ENCODE data around the gene GADD45A.

Gene GADD45A

DNA sequence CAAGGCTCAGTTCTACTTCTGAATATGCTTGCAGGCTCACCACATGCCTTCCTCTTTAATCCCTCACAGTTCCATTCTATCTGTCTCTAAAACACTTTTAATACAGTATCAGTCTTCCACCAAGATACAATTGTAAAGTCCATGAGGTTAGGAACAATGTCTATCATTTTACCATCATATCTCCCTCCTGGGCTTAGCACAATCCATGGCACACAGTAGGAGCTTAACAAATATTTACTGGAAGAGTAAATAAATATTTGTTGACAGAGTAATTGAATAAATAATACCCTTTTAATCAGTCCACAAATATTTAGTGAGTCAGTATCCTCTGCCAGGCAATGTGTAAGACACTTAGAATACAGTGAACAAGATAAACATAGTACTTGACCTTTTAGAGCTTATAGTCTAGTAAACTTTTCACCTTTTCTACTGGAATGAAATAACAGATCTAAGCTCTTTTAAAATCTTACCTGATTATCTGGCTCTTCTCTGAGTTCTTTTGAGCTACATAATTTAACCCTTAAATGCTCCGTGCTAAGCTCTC is 12.7 kb upstream of the GADD45A start:
- DNase-seq: no peak

DNA sequence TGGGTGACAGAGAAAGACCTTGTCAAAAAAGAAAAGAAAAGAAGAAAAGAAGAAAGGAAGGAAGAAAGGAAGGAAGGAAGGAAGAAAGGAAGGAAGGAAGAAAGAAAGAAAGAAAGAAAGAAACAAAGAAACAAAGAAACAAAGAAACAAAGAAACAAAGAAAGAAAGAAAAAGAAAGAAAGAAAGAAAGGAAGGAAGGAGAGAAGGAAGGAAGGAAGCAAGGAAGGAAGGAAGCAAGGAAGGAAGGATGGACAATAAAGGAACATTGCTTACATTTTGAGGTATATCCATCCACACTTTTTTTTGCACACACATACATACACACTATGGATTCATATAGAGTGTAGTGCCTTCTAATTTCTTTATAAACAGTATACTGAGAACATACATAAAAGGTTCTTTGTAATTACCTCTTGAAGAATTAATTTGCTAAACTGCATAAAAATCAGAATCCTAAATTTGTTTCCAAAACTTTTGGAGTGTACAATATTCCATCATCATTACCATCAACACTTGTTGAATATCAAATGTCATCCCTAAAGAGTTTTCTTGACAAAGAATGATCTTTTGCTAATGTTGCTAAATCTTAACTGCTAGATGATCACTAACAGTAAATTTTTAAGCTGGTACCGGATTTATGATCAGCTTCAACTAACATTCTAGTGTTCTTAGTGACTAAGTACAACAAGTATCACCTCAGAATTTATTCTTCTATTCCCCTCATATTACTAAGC is 11.4 kb upstream of the GADD45A start:
- no peak for DNase-seq

DNA sequence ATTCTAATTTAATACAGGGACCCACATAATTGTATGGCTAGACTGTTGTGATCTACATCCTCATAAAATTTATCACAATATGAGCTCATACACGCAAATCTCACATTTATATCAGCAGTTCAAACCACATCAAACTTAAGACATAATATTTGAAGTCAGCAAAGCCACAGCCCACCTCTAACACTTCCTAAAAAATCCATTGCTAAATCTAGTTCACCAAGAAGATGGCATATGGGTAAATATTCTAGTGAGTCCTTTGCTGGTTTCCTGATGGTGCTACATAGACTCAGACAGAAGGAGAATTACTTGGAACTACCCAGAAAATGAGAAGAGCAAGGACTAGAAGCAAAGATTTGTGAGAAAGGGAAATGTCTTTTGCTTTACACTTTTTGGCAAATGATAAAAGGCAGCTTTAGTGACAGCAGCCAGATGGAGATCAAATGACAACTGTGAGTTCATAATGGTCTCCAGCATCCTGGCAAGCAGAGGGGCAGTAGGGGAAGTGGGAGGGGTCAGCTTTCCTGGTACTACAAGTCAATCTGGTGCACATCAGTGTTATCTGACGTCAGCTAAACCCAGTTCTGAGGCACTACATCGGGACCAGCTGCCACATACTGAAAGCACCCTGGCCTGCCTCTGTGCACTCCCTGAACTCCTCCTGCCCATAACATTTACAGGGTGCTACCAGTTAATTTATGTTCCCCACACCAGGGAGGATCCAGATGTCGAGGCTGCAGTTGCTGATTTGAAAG is 10.6 kb upstream of the GADD45A start:
- peak; percentile 91 for DNase-seq

DNA sequence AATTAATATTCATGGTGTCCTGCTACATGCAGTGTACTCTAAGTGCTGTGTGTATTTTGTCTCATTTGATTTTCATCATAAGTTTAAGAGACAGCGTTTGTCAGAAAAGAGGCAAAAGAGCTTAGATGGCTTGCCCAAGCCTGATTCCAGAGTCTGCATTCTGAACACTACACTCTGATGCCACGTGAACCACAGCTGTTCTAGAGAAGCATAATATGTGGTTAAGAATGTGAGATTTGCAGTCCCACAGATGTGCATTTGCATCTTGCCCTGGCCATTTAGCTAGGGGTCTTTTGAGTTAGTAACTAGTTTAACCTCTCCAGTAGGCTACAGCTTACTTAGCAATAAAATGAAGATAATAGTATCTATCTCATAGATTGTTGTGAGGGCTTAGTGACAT is 9.2 kb upstream of the GADD45A start:
- no peak for DNase-seq

DNA sequence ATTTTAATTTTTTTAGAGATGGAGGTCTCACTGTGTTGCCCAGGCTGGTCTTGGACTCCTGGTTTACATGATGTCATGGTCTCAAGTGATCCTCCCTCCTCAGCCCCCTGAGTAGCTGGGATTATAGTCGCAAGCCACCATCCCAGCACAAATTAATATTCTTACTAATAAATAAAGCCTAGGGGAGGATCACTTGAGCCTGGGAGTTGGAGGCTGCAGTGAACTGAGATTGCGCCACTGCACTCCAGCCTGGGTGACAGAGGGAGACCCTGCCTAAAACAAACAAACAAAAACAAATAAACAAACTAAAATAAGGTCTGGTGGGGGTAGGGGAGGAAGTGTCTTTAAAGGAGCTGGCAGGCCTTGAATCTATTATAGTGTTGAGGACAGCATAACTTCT is 8.7 kb upstream of the GADD45A start:
- no peak for DNase-seq

DNA sequence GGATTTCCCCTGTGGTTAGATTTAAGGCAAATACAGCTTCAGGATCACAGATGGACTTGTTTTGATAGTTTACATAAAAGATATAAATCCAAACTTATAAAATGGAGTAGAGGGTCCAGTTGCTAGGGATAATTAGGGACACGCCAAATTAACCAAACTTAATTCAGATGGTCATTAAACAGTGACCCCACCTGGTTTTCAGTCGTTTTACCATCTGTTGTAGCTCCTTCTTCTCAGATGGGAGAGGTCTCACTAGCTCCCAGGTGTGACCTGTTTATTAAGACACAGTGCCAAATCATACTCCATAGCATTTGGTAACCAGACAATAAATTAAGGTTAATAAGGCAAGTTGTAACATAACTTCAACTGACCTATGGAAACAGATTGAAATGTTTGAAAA is 8.1 kb upstream of the GADD45A start:
- no peak for DNase-seq

DNA sequence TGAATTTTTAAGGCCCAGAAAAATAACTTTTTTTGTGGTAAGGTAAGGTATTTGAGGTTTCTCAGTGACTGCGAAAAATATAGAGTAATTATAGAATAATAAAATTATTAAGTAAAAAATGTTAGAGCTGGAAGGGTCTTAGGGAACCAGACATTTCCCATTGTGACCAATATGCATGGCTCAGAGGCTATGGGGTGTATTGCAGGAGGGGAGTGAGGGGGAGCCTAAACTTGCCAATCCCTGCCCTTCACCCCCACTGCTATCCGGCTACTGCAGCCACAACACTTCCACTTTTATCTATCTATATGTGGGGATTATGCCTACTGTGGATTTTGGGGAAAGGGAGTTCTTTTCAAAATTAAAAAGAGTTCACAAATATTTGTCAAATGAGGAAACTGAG is 7.6 kb upstream of the GADD45A start:
- no peak for DNase-seq

DNA sequence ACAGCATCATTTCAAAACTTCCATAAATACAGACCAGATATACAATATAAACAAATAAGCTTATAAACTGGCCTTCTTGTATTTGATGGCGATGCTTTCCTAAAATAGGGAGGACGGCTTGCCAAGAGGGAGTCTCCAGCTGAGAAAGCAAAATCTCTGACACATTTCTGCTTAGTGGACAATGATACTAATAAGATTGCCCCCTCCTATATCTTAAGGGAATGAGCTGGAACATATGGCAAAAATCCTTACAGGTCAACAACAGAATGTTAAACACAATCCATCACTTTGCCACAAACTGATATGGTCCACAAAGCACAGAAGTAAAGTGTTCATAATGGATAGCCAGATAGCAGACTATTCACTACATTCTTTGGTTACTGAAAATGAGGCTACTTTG is 7.1 kb upstream of the GADD45A start:
- DNase-seq: no peak

DNA sequence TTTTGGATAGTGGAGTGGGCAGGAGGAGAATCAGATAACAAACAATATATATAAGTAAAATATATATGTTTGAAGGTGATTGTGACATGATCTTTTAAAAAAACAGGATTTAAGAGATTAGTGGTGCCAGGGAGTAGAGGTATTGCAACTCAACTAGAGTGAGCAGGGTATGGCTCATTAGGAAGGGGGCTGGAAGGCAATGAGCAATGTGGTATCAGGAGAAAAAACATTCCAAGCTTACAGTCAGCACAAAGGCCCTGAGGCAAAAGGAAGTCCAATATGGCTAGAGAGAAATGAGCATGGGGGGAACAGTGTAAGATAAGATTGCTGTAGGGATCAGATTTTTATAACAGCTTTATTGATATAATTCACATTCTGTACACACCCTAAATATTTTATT is 5.3 kb upstream of the GADD45A start:
- no peak for DNase-seq

DNA sequence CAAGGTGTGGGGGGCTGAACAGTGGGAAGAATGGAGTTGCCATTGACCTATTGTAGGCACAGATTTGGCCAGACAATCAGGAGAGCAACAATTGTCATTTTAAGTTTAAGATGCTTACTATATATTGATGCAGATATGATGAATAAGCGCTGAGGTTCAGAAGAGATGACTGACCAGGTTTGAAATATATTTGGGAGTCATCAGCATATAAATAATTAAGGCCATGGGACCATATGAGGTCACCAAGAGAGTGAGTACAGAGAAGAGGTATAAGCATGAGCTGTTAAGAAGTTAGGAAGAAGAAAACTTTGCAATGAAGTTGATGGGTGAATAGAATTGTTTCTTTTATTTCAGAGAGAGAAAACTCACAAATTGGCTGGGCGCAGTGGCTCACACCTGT is 4.5 kb upstream of the GADD45A start:
- no peak for DNase-seq

DNA sequence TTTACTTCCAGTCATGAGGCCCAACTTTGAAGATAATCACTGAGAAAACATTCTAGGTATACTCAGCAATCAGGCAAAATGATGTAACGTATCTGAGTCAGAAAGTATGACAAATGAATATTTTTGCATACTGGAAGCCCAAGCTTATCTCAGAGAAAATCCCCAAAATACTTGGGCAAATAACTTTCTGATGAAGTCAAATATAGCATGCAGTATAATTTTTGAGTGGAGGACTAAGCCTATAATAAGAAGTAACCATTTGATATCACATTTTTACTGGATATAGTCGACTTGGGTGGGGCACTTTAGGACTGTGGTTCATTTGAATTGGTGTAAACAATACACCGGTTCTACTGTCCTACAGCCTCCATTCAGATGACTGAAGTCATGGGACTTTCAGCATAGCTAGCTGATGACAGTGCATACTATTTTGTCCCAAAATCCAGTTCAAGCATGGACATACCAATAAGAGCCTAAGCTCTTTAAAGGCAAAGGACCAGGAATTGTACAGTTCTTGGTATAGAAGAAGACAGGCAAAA is 2.3 kb upstream of the GADD45A start:
- DNase-seq: no peak

DNA sequence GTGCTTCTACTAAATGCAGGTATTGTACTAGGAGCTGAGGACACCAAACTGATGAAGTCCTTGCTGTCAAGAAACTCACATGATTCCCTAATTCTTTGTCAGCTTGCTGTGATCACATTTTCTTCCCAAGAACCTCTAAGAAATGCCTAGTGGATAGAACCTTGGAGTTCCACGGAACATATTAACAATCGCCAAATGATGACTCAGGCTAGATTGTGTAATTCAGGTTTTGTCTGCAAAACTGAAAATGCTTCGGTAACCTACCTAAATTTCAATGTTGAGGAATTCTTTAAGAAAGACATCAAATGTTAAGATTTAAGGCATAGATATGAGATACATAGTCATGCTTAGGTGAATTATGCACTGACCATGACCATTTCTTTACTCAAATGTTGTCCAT is 1.7 kb upstream of the GADD45A start:
- DNase-seq: no peak

DNA sequence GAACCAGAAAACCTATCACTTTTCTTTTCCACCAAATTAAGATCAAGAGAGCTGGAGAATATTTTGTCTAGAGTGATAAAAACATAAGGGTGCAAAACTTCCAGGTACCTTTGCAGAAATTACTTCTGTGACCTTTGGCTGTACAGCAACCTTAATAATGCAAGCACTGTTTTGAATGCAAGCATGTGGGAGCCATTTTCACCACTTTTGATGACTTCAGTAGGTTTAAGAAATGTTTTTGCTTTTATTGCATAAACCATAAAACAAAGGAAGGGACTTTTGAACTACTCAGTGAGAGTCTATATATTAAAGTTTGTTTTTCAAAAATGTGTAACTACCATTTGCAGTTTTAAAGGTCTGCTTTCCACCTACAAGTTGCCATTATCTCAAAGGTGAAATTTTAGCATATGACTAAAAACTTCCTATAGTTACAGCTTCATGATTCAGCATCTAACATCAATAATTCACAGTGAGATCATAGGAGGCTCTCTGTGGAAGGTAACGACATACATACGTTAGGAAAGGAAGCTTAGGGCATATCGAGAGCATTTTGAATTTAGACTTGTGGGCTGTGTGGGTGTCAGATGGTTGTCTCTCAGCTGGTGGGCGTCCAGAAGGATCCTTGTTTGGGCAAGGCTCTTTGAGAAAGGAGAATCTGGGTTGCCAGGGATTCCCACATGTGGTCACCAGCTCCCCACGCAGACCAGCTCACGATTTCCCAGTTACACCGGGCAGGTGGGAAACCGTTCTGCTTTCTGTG is 1.1 kb upstream of the GADD45A start:
- no peak for DNase-seq

DNA sequence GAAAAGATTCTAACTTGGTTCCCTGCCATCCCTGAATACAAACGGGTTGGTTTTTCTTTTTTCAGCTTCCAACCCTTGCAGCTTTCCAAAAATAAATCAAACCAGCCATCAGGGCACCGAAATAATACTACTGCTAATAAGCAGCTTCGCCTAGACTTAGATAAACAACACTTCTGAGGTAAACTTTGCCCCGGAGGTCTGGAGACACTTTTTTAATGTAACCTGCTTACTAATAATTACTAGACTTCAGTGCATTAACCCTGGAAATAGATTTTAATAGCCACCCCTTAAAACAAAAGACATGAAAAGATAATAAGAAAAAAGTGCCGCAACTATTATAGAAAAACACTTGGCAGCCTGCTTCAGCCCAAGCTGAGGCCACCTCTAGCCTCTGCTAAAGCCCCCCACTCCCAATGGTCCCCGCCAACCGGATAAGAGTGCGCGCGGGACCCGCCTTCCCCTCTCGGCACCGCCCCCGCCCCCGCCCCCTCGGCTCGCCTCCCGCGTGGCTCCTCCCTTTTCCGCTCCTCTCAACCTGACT is 405 bp upstream of the GADD45A start:
- DNase-seq: no peak

DNA sequence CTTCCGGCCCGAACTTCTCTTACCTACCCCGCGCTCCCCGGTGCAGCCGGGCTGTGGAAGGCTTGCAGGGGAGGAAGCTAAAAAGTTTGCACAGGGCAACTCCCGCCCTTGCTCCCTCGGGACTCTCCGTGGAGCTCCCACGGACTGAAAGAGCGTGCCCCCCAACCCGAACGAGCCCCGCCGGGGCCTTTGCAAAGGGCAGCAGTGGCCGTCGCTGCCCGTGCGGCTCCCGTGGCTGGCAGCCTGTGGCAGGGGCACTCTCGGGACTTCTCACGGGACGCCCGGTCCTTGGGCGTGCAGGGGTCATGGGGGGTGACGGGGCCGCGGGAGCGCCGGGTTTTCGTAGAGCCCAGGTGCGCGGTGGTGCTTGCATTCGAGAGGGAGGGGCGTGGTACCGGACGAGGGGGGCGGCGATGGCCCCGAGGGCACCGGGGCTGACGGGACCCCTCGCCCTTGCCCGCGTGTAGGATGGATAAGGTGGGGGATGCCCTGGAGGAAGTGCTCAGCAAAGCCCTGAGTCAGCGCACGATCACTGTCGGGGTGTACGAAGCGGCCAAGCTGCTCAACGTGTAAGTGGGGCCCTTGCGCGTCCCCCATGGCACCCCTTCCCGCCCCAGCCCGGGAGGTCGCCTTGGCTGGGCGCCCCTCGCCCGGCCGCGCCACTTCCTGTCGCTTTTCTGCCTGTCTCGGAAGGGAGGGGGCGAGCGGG is 711 bp downstream of the GADD45A start:
- DNase-seq: no peak

DNA sequence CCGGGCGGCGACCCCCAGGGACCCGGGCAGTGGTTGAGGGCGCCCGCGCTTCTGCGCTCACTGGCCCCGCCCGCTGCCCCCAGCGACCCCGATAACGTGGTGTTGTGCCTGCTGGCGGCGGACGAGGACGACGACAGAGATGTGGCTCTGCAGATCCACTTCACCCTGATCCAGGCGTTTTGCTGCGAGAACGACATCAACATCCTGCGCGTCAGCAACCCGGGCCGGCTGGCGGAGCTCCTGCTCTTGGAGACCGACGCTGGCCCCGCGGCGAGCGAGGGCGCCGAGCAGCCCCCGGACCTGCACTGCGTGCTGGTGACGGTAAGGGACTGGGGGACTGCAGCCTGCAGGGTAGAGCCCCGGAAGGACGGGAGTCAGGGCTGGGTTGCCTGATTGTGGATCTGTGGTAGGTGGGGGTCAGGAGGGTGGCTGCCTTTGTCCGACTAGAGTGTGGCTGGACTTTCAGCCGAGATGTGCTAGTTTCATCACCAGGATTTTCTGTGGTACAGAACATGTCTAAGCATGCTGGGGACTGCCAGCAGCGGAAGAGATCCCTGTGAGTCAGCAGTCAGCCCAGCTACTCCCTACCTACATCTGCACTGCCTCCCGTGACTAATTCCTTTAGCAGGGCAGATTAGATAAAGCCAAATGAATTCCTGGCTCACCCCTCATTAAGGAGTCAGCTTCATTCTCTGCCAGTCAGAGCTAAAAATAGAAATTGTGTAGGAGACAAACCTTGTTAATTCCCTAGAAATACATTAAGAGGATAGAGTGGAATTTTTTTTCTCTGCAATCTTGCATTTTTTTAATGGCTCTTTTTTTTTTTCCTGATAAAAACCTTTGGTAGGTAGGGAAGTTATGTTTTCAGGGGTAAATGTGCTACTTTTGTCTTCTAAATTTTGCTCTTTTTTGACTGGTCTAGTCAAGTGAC is 1.5 kb downstream of the GADD45A start:
- peak; percentile 83 for DNase-seq

DNA sequence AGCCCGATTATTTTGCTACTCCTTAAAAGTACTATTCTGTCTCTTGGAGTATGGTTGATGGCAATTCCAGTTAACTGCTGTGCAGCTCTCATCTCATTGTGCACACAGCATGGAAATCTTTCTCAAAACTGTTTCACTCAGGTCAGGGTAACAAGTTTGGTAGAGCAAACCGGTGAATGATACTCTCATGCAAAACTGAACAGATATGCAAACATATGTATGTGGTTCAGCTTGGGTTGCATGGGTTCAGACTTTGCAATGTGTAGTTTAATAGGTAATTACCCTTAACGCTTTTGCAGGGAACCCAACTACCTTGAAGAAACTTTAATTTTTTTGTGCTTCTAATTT is 2.2 kb downstream of the GADD45A start:
- no peak for DNase-seq

DNA sequence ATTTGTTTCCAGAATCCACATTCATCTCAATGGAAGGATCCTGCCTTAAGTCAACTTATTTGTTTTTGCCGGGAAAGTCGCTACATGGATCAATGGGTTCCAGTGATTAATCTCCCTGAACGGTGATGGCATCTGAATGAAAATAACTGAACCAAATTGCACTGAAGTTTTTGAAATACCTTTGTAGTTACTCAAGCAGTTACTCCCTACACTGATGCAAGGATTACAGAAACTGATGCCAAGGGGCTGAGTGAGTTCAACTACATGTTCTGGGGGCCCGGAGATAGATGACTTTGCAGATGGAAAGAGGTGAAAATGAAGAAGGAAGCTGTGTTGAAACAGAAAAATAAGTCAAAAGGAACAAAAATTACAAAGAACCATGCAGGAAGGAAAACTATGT is 2.6 kb downstream of the GADD45A start:
- DNase-seq: no peak

DNA sequence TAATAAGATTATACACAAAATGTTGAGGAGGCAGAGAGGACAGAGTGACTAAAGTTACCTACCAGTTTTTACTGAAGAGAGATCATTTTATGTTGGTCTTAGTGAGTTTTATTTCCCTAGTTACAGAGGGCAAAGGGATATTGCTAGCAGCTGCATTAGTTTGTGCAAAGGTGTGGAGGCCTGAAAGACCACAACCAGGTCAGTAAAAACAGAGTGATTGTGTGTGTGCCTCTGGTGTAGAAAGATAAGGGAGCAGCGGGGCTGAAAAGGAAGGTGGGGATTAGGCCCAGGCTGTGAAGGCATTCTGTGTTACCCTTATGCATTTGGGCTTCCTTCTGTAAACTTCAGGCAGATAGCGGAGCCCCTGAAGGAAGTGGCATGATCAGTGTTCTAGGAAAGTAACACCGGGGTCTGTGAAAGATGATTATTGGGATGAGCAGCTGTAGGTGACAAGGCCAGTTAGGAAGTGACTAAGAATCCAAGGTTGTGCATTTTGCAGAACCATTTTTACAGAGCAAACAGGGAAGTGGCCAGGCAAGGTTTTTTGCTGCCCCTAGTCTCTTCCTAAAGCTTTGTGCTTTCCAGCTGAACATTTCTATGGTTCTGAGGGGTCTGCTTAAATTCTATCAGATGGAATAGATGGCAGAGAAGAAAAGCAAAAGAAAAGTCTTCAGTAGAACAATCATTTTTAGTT is 3.7 kb downstream of the GADD45A start:
- no peak for DNase-seq

DNA sequence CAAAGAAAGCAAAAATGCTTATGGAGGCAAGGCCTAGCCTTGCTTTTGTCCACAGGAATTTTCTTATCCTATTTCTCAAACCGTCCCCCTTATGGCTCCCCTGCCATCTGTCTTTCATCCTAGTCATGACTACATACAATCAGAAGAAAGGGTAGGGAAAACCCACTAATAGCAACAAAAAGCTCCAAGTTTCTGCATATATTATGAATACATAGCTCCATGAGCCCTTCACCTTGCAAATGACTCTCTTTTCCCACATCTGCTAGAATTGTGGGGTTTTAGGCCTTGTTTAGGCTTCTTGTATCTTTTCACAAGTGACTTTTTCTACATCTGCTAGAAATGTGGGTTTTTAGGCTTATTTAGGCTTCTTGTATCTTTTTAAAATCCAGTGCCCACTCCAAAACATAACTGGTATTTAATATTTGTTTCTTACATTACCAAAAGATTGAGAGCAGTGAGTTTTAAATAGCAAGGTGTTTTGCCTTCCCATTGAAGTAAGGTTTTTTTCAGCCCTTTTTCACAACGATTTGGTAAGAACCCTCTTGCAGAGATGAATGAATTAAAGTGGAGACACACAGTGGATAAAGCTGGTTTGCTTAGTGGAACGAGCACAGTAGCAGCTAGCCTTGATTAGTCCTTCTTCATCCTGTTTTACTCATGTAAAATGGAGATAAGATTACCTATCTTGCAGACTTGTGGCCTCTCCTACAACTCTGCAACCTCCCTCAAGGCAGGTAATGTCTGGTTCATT is 4.4 kb downstream of the GADD45A start:
- DNase-seq: no peak

Measured in NCI-H446 treated with DMSO at 0.1 percent for 48 hours (cell line).